ENCODE measurements around the gene CRYBB3. TPM values are rescaled to one million over a fixed set of nuclear protein-coding genes. Genes with fewer than 3 reads are reported as not detected.

Gene CRYBB3
- total RNA-seq, 1 experiment from 2014 or later: 0.64 TPM

DNA sequence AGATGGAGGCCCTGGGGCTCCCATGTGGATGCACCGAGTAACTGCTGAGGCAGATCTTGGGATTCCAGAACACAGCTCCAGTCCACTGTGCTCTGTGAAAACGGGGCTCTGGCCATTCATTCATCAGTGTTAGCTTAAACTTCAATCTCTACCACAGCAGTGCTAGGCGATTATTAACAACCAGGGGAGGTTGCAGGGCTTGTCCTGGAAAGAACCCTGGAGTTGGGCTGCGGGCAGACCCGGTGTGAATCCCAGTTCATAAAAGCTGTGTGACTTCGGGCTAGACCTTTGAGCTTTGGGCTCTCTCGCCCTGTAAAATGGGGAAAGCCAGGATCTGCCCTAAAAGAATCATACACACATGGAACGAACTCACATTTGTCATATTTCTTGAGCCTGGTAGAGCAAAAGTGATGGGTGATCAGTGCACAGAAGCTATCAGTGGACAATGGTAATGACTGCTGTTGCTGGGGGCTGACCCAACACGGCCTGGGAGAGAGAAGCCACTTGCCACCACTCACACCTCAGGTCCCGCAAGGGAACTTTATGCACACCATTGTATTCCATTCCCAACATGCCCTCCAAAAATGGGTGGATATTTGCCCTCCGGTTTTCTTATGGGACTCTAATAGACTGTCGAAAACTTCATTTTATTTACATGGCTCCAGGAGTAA, 15.6 kb upstream of the CRYBB3 start:
- no TSS peak for BruUV-seq (replicated peaks)

DNA sequence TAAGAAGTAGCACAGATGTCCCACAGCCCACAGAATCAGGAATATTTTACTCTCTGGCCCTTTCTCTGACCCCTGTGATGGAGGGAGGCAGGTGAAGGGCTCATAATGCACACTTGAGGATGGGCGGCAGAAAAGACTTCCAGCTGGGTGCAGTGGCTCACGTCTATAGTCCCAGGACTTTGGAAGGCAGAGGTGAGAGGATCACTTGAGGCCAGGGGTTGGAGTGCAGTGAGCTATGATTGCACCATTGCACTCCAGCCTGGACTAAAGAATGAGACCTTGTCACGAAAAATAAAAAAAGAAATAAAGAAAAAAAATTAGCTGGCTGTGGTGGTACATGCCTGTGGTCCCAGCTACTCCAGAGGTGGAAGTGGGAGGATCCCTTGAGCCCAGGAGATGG, 13.5 kb upstream of the CRYBB3 start:
- Histone ChIP-seq H3K27me3 (ENCODE audit: insufficient read depth, low read length) (no peaks in the 10 kb centered on the region), H3K4me2 (ENCODE audit: low read length) (no peak overlapping the region), H3K4me3 (replicated peaks in 1 of 2; ENCODE audit: low read depth in 1 of 2, low read length in 2 of 2) (no peak overlapping the region), H3K9me2 (ENCODE audit: insufficient read depth) (no peaks in the 10 kb centered on the region), H3K9ac (ENCODE audit: low read length) (no peak overlapping the region), H3K27ac (ENCODE audit: low read depth, low read length) (no peak overlapping the region), H3K9me3 (ENCODE audit: control insufficient read depth in 1 of 2, insufficient read depth in 1 of 2, low read depth in 1 of 2, low read length in 2 of 2) (no peaks in the 10 kb centered on the region), H4K20me1 (ENCODE audit: insufficient read depth) (no peaks in the 10 kb centered on the region; the same call in 1 of the 2 replicates), H3K79me2 (ENCODE audit: insufficient read depth, low read length) (no peaks in the 10 kb centered on the region), H3K4me1 (ENCODE audit: control insufficient read depth in 1 of 2, insufficient read depth in 2 of 2, low read length in 2 of 2) (no peaks in the 10 kb centered on the region), H2AFZ (ENCODE audit: low read depth, low read length, poor library complexity, severe bottlenecking) (no peak overlapping the region), H3K36me3 (ENCODE audit: control insufficient read depth in 1 of 2, insufficient read depth in 2 of 2, low read length in 2 of 2) (peaks cover 0 to 2% of the 10 kb centered on the region in 2 experiments; a peak in 2 of 4 replicates)
- ATAC-seq (no peak), DNase-seq (ENCODE audit: low read depth, low spot score) (no peak)
- POLR2A ChIA-PET: no interaction called here
- CTCF ChIA-PET: no interaction called here
- no TSS peak for BruUV-seq (replicated peaks)
- intact Hi-C loops (cut with micrococcal nuclease): no loop called here
- RAD21 ChIA-PET (ENCODE audit: low non-redundant PET in 1 of 2, low total read pairs in 2 of 2, uncharacterized antibody in 2 of 2, unreplicated experiment in 2 of 2): no interaction called here
- TF ChIP-seq YY1 (IDR thresholded peaks at IDR 0.05; ENCODE audit: extremely low read depth, insufficient replicate concordance, low read depth, low read length) (no peak), JUND (IDR thresholded peaks at IDR 0.05) (no peak), EZH2 (IDR thresholded peaks at IDR 0.05) (no peak), ZNF274 (IDR thresholded peaks at IDR 0.05; ENCODE audit: low read depth, low read length) (no peak), SRF (IDR thresholded peaks at IDR 0.05; ENCODE audit: low read depth) (no peak), POLR2AphosphoS5 (IDR thresholded peaks at IDR 0.05; ENCODE audit: low read depth, low read length) (no peak), TCF7L2 (IDR thresholded peaks at IDR 0.05; ENCODE audit: borderline replicate concordance, extremely low read depth, insufficient read depth, insufficient read length) (no peak)
- TF ChIP-seq, protein P1, sequence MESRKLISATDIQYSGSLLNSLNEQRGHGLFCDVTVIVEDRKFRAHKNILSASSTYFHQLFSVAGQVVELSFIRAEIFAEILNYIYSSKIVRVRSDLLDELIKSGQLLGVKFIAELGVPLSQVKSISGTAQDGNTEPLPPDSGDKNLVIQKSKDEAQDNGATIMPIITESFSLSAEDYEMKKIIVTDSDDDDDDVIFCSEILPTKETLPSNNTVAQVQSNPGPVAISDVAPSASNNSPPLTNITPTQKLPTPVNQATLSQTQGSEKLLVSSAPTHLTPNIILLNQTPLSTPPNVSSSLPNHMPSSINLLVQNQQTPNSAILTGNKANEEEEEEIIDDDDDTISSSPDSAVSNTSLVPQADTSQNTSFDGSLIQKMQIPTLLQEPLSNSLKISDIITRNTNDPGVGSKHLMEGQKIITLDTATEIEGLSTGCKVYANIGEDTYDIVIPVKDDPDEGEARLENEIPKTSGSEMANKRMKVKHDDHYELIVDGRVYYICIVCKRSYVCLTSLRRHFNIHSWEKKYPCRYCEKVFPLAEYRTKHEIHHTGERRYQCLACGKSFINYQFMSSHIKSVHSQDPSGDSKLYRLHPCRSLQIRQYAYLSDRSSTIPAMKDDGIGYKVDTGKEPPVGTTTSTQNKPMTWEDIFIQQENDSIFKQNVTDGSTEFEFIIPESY (IDR thresholded peaks at IDR 0.05; ENCODE audit: extremely low read depth, insufficient replicate concordance, low read length): no peak
- TF ChIP-seq, protein P2, sequence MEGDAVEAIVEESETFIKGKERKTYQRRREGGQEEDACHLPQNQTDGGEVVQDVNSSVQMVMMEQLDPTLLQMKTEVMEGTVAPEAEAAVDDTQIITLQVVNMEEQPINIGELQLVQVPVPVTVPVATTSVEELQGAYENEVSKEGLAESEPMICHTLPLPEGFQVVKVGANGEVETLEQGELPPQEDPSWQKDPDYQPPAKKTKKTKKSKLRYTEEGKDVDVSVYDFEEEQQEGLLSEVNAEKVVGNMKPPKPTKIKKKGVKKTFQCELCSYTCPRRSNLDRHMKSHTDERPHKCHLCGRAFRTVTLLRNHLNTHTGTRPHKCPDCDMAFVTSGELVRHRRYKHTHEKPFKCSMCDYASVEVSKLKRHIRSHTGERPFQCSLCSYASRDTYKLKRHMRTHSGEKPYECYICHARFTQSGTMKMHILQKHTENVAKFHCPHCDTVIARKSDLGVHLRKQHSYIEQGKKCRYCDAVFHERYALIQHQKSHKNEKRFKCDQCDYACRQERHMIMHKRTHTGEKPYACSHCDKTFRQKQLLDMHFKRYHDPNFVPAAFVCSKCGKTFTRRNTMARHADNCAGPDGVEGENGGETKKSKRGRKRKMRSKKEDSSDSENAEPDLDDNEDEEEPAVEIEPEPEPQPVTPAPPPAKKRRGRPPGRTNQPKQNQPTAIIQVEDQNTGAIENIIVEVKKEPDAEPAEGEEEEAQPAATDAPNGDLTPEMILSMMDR (IDR thresholded peaks at IDR 0.05 in 2 of 3, conservative IDR thresholded peaks at IDR 0.05 in 1 of 3; ENCODE audit: borderline replicate concordance in 1 of 3, insufficient read depth in 1 of 3, low read depth in 2 of 3, low read length in 2 of 3): no peak

More for the DNA sequence above, 15.6 kb upstream of the CRYBB3 start:
- Histone ChIP-seq H3K27ac (ENCODE audit: low read depth, low read length) (no peak overlapping the region), H3K4me1 (ENCODE audit: control insufficient read depth in 1 of 2, insufficient read depth in 2 of 2, low read length in 2 of 2) (no peaks in the 10 kb centered on the region), H3K27me3 (ENCODE audit: insufficient read depth, low read length) (no peaks in the 10 kb centered on the region), H3K9me2 (ENCODE audit: insufficient read depth) (no peaks in the 10 kb centered on the region), H3K9me3 (ENCODE audit: control insufficient read depth in 1 of 2, insufficient read depth in 1 of 2, low read depth in 1 of 2, low read length in 2 of 2) (no peaks in the 10 kb centered on the region), H3K79me2 (ENCODE audit: insufficient read depth, low read length) (no peaks in the 10 kb centered on the region), H3K36me3 (ENCODE audit: control insufficient read depth in 1 of 2, insufficient read depth in 2 of 2, low read length in 2 of 2) (peaks cover 2 to 7% of the 10 kb centered on the region in 2 experiments; a peak in 2 of 4 replicates), H3K4me2 (ENCODE audit: low read length) (no peak overlapping the region), H2AFZ (ENCODE audit: low read depth, low read length, poor library complexity, severe bottlenecking) (no peak overlapping the region), H3K9ac (ENCODE audit: low read length) (no peak overlapping the region), H4K20me1 (ENCODE audit: insufficient read depth) (no peaks in the 10 kb centered on the region; the same call in 1 of the 2 replicates), H3K4me3 (replicated peaks in 1 of 2; ENCODE audit: low read depth in 1 of 2, low read length in 2 of 2) (no peak overlapping the region)
- intact Hi-C loops (cut with micrococcal nuclease): no loop called here
- ATAC-seq: no peak
- POLR2A ChIA-PET: no interaction called here
- TF ChIP-seq JUND (IDR thresholded peaks at IDR 0.05): no peak
- TF ChIP-seq CEBPB (IDR thresholded peaks at IDR 0.05; ENCODE audit: low read depth): no peak
- no peak for TF ChIP-seq ZNF274 (IDR thresholded peaks at IDR 0.05; ENCODE audit: low read depth, low read length)
- no peak for DNase-seq (ENCODE audit: low read depth, low spot score)
- CTCF ChIA-PET: no interaction called here
- RAD21 ChIA-PET (ENCODE audit: low non-redundant PET in 1 of 2, low total read pairs in 2 of 2, uncharacterized antibody in 2 of 2, unreplicated experiment in 2 of 2): no interaction called here

All from HCT116 (cell line).